ENCODE data around the gene XPNPEP3. TPM values are rescaled to one million over a fixed set of nuclear protein-coding genes. Genes with fewer than 3 reads are reported as not detected.

Gene XPNPEP3
- total and polyA plus RNA-seq, 10 donors: 3.2 to 22.7 (median 12.7) TPM

DNA sequence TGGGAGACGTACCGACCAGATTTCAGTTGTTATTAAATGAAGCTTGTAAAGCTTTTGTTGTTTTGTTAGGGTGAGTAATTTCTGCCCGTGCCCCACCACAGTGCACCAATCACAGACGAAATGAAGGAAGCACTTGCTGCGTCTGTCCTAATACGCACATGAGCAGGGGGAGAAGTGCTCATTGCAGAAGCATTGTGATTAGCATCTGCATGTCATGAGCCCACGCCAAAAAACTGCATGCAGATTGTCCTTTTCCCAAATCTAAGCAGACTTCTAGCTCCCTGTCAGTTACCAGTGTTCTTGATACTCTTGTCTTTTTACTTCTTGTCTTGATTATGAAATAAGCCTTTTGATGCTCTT is 109.8 kb downstream of the XPNPEP3 start:
- TF ChIP-seq, protein P1, sequence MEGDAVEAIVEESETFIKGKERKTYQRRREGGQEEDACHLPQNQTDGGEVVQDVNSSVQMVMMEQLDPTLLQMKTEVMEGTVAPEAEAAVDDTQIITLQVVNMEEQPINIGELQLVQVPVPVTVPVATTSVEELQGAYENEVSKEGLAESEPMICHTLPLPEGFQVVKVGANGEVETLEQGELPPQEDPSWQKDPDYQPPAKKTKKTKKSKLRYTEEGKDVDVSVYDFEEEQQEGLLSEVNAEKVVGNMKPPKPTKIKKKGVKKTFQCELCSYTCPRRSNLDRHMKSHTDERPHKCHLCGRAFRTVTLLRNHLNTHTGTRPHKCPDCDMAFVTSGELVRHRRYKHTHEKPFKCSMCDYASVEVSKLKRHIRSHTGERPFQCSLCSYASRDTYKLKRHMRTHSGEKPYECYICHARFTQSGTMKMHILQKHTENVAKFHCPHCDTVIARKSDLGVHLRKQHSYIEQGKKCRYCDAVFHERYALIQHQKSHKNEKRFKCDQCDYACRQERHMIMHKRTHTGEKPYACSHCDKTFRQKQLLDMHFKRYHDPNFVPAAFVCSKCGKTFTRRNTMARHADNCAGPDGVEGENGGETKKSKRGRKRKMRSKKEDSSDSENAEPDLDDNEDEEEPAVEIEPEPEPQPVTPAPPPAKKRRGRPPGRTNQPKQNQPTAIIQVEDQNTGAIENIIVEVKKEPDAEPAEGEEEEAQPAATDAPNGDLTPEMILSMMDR (IDR thresholded peaks at IDR 0.05 in 8 of 11, conservative IDR thresholded peaks at IDR 0.05 in 3 of 11): no peak
- no peak for TF ChIP-seq POLR2AphosphoS5 (IDR thresholded peaks at IDR 0.05)
- no peak for TF ChIP-seq POLR2A (IDR thresholded peaks at IDR 0.05)
- no peak overlapping the region for H3K4me3 ChIP-seq
- H3K27me3 ChIP-seq (replicated peaks in 1 of 7): no peaks in the 10 kb centered on the region
- peaks cover 0 to 32% (median 13%) of the 10 kb centered on the region in 6 donors for H3K4me1 ChIP-seq
- H3K9me3 ChIP-seq: no peaks in the 10 kb centered on the region
- DNase-seq: no peak
- intact Hi-C loops (cut with DNase I; ENCODE audit: low total_unique reads): no loop called here
- H3K36me3 ChIP-seq: peaks cover 7 to 100% (median 78%) of the 10 kb centered on the region in 6 donors
- WGBS, 5 donors: 64 to 85% (median 76%) methylated on average over 7 of the region's 7 CpGs
- peak overlapping the region in 5 of 8 donors; percentile 37 to 47 (median 41) for H3K27ac ChIP-seq

DNA sequence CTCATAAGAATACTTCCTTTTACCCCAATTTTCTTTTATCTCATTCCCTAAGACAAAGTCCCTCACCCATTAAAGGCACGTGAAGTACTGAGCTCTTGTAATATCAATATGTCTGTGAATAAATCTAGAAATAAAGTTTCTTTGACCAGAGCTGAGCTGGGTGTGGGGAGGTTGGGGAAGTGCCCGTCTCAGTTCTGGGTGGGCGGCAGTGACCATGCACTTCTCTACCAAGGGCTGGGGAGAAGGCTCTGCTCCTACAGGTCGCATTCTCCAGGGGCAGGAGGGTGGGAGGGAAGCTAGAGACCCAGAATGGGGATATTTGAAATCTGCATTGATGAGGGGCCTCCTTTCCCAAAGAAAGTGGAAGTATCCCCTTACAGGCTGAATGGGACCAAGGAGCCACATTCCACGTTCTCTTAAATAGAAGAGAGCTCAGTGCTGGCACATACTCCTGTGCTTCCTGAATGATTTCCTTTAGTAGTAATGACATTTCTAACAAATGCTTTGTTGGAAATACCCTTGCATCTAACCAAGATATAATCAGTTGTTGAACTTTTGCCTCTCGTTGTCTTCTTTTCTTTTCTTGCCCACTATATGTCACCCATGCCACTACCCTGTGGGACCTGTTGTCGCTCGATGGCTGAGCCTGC is 110.3 kb downstream of the XPNPEP3 start:
- no peak for DNase-seq
- Histone ChIP-seq H3K27me3 (replicated peaks in 1 of 7) (no peaks in the 10 kb centered on the region), H3K27ac (peak overlapping the region in 3 of 8 donors; percentile 37 to 45 (median 41)), H3K4me1 (peaks cover 0 to 32% (median 11%) of the 10 kb centered on the region in 6 donors), H3K9me3 (no peaks in the 10 kb centered on the region), H3K36me3 (peaks cover 4 to 100% (median 77%) of the 10 kb centered on the region in 6 donors), H3K4me3 (no peak overlapping the region)
- no peak for TF ChIP-seq POLR2AphosphoS5 (IDR thresholded peaks at IDR 0.05)
- TF ChIP-seq POLR2A (IDR thresholded peaks at IDR 0.05): no peak
- TF ChIP-seq, protein P1 (IDR thresholded peaks at IDR 0.05 in 8 of 11, conservative IDR thresholded peaks at IDR 0.05 in 3 of 11): no peak
- intact Hi-C loops (cut with DNase I; ENCODE audit: low total_unique reads): no loop called here
- WGBS, 5 donors: 56 to 82% (median 73%) methylated on average over 8 of the region's 8 CpGs

- Histone ChIP-seq H3K36me3 (peaks cover 0 to 61% (median 43%) of the 10 kb centered on the region in 6 donors), H3K4me1 (peaks cover 0 to 2% (median under 1%) of the 10 kb centered on the region in 6 donors), H3K27me3 (replicated peaks in 1 of 7) (no peaks in the 10 kb centered on the region), H3K9me3 (no peaks in the 10 kb centered on the region), H3K27ac (no peak overlapping the region), H3K4me3 (no peak overlapping the region)
- intact Hi-C loops (cut with DNase I; ENCODE audit: low total_unique reads): no loop called here
- peak; percentile 5 for DNase-seq
- WGBS, 5 donors: 93 to 99% (median 96%) methylated on average over 6 of the region's 6 CpGs
- no peak for TF ChIP-seq POLR2AphosphoS5 (IDR thresholded peaks at IDR 0.05)
- no peak for TF ChIP-seq POLR2A (IDR thresholded peaks at IDR 0.05)
- TF ChIP-seq, protein P1 (IDR thresholded peaks at IDR 0.05 in 8 of 11, conservative IDR thresholded peaks at IDR 0.05 in 3 of 11): no peak
These were observed 115.6 kb downstream of the XPNPEP3 start for GRCh38 chr22:40972587-40972986.

- DNase-seq: peak; percentile 19
- TF ChIP-seq POLR2A (IDR thresholded peaks at IDR 0.05) (no peak), POLR2AphosphoS5 (IDR thresholded peaks at IDR 0.05) (peak; percentile 26 to 38 (median 28))
- TF ChIP-seq, protein P1 (IDR thresholded peaks at IDR 0.05 in 8 of 11, conservative IDR thresholded peaks at IDR 0.05 in 3 of 11): no peak
- WGBS, 5 donors: 97 to 99% (median 98%) methylated on average over 13 of the region's 13 CpGs
- Histone ChIP-seq H3K27ac (no peak overlapping the region), H3K4me1 (no peaks in the 10 kb centered on the region), H3K27me3 (replicated peaks in 1 of 7) (no peaks in the 10 kb centered on the region), H3K9me3 (no peaks in the 10 kb centered on the region), H3K4me3 (no peak overlapping the region), H3K36me3 (peaks cover 0 to 56% (median 38%) of the 10 kb centered on the region in 6 donors)
- intact Hi-C loops (cut with DNase I; ENCODE audit: low total_unique reads): no loop called here
These were observed 116.2 kb downstream of the XPNPEP3 start for GRCh38 chr22:40973144-40973543.

Measured in spleen (tissue), 11 donors.